Endothelial cell of umbilical vein (primary cell): ENCODE measurements around the gene DNMT3B.

Experiments used
- CTCF ChIP-seq, 2 donors: IDR thresholded peaks; 1 replicate in 1 of 2; 2 replicates in 1 of 2; pipeline ENCODE4 v1.5.1; 2011; ENCODE audit warnings: low read length in 2 of 2, mild to moderate bottlenecking in 2 of 2, moderate library complexity in 2 of 2, control low read depth in 1 of 2, inconsistent platforms in 1 of 2, low read depth in 1 of 2; ENCODE audit not compliant: insufficient read depth in 1 of 2; ENCODE audit errors: extremely low read depth in 1 of 2
- MYC ChIP-seq: IDR thresholded peaks from one replicate; pipeline ENCODE4 v1.6.1; 2011; ENCODE audit warnings: mild to moderate bottlenecking, low read depth, low read length
- POLR2AphosphoS5 ChIP-seq: IDR thresholded peaks from 2 replicates; pipeline ENCODE4 v1.6.1; 2012; ENCODE audit warnings: low read depth, mild to moderate bottlenecking, control low read depth, low read length, moderate library complexity; ENCODE audit not compliant: insufficient read depth

- TF ChIP-seq CTCF (IDR thresholded peaks at IDR 0.05; ENCODE audit: extremely low read depth in 1 of 2, insufficient read depth in 1 of 2, low read depth in 1 of 2, low read length in 2 of 2) = no peak
- TF ChIP-seq POLR2AphosphoS5 = no peak
- no peak for TF ChIP-seq MYC
Observed at GRCh38 chr20:32779500-32780211, 17.5 kb downstream of the DNMT3B start.
